GM18517 (cell line): Measurements from ENCODE around the gene VPS35.
A peak's percentile ranks its signal among the peaks of the same experiment; 100 is the strongest.

Source experiments
- ATAC-seq: cut with Tn5 transposase; IDR thresholded peaks from one replicate; pipeline ENCODE4 v1.9.1; 2021; ENCODE audit warnings: mild to moderate bottlenecking, moderate library complexity; ENCODE audit not compliant: unreplicated experiment

The VPS35 gene

GRCh38 chr16:46688654-46689364, at the start of gene VPS35:
TSS of gene VPS35 (minus strand) at chr16:46689178. CDS start at chr16:46689133, 45 bp downstream.
- ATAC-seq, result peak; percentile 87

- ATAC-seq, result no peak
These were observed 48.7 kb upstream of the VPS35 start for GRCh38 chr16:46737621-46738214.

GRCh38 chr16:46736695-46737094, 47.7 kb upstream of the VPS35 start:
- no peak for ATAC-seq

- no peak for ATAC-seq
These were observed 44.4 kb upstream of the VPS35 start for GRCh38 chr16:46733319-46733830.

- ATAC-seq, result no peak
These were observed 43.6 kb upstream of the VPS35 start for GRCh38 chr16:46732561-46732960.

GRCh38 chr16:46731691-46732555, 42.9 kb upstream of the VPS35 start:
- ATAC-seq, result no peak

GRCh38 chr16:46730801-46731690, 42.1 kb upstream of the VPS35 start:
- ATAC-seq, result no peak

GRCh38 chr16:46730126-46730525, 41.1 kb upstream of the VPS35 start:
- no peak for ATAC-seq

- ATAC-seq, result no peak
These were observed 40.5 kb upstream of the VPS35 start for GRCh38 chr16:46729326-46729995.

GRCh38 chr16:46728806-46729205, 39.8 kb upstream of the VPS35 start:
- no peak for ATAC-seq

GRCh38 chr16:46727630-46728029, 38.7 kb upstream of the VPS35 start:
- ATAC-seq, result no peak

GRCh38 chr16:46727184-46727583, 38.2 kb upstream of the VPS35 start:
- ATAC-seq, result no peak

GRCh38 chr16:46721885-46722284, 32.9 kb upstream of the VPS35 start:
- ATAC-seq, result no peak

- no peak for ATAC-seq
These were observed 31.6 kb upstream of the VPS35 start for GRCh38 chr16:46720619-46721018.

GRCh38 chr16:46719528-46719927, 30.6 kb upstream of the VPS35 start:
- no peak for ATAC-seq

GRCh38 chr16:46718214-46718613, 29.2 kb upstream of the VPS35 start:
- ATAC-seq, result no peak

- ATAC-seq, result no peak
These were observed 28.7 kb upstream of the VPS35 start for GRCh38 chr16:46717692-46718091.

- no peak for ATAC-seq
These were observed 26.9 kb upstream of the VPS35 start for GRCh38 chr16:46715769-46716305.

- no peak for ATAC-seq
These were observed 26.0 kb upstream of the VPS35 start for GRCh38 chr16:46714797-46715591.
